GM15510 (cell line): Measurements from ENCODE around the gene EMILIN3.

ENCODE experiments used
- POLR2A ChIP-seq: IDR thresholded peaks from 3 replicates; pipeline ENCODE4 v1.6.1; 2011; ENCODE audit warnings: borderline replicate concordance; ENCODE audit not compliant: insufficient read length; ENCODE audit errors: extremely low read depth

EMILIN3 gene

DNA sequence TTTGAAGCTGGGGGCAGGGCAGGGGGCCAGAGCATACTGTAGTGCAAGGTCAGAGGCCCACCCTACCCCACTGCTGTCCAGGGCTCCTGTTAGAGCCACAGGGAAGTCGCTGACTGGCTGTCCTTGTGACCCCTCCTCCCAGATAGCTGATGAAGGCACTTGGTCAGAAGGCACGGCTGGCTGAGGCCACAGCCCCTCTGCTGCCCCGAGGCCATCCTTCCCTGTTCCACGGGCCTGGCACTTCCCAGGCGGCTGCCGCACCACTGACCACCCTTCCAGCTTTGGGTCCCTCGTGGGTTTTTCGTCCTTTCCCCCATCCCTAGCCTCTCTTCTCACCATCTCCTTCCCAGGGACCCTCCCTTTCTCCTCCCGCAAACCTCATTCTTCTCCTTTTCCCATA, 9.2 kb upstream of the EMILIN3 start:
- TF ChIP-seq POLR2A = no peak

GRCh38 chr20:41373931-41374920, 7.6 kb upstream of the EMILIN3 start:
- TF ChIP-seq POLR2A = no peak

DNA sequence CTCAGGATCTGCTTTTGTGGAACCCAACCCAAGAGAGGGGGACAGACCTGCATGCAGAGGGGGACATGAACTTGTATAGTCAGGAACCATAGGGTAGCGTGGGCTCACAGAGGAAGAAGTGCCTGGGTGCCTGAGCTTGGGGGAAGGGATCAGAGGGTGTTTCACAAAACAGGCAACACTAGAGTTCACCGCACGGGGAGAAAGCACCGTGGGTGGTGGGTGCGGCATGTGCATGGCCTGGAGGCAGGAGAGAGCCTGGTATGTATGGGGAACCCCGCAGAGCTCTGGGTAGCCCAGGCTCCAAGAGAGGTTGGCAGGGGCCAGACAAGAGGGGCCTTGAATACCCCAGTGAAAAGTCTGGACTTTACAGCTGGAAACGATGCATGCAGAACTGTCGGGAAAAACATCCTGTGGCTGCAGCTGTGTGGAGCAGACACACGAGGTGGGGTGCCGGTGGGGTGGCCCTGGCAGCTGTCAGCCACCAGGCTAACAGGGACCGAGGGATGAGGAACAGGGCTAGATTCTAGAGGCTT, 6.7 kb upstream of the EMILIN3 start:
- TF ChIP-seq POLR2A = no peak

- no peak for TF ChIP-seq POLR2A
Measured at GRCh38 chr20:41371371-41371770, 4.8 kb upstream of the EMILIN3 start.

- TF ChIP-seq POLR2A = no peak
Measured at GRCh38 chr20:41370176-41370575, 3.6 kb upstream of the EMILIN3 start.

DNA sequence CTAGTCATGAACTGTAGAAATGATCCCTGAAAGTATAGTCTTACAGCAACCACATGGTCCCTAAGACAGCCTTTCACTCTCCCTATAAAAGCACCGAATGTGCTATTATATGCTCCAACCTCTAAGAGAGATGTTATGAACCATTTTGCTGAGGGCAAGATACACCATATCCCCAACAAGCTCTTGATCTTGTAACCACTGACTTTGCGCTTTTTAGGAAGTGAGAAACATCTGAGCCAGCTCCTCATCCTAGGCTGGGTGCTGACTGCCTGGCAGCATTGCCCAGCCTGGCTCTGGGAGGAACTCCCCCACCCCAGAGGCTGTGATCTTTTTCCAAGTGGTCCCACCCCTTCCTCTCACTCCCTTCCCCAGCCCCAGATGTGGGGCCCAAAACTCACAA, 3.1 kb upstream of the EMILIN3 start:
- no peak for TF ChIP-seq POLR2A

DNA sequence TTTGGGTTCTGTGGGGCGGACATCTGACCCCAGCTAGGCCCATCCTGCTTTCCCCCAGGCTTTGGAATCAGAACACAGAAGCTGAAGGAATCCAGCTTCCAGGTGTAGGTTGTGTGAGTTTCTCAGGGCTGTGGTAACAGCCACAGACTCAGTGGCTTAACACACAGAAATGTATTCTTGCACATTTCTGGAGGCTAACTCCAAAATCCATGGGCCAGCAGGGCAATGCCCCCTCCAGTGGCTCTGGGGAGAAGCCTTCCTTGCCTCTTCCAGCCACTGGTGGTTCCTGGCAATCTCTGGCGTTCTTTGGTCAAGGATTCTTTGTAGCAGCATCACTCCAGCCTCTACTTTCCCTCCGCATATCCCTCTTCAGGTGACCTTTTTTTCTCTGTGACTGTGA, 1.3 kb upstream of the EMILIN3 start:
- TF ChIP-seq POLR2A = no peak

DNA sequence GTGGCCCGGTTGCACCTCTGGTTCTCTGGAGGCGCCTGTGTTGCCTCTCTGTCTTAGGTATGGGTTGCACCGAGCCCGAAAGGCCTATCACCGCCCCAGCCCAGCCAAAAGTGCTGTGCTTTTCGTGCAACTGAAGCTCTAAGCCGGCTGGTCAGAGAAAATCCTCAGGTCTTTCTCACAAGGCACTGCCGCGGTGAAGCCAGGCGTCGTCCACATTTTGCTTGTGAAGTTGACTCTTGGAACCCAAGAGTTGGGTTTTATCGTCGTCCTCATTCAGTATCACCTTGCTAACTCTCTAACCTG, 726 bp upstream of the EMILIN3 start:
- no peak for TF ChIP-seq POLR2A

- no peak for TF ChIP-seq POLR2A
Measured at GRCh38 chr20:41365777-41366545, 657 bp downstream of the EMILIN3 start.

- TF ChIP-seq POLR2A = no peak
Measured at GRCh38 chr20:41364967-41365765, 1.5 kb downstream of the EMILIN3 start.

DNA sequence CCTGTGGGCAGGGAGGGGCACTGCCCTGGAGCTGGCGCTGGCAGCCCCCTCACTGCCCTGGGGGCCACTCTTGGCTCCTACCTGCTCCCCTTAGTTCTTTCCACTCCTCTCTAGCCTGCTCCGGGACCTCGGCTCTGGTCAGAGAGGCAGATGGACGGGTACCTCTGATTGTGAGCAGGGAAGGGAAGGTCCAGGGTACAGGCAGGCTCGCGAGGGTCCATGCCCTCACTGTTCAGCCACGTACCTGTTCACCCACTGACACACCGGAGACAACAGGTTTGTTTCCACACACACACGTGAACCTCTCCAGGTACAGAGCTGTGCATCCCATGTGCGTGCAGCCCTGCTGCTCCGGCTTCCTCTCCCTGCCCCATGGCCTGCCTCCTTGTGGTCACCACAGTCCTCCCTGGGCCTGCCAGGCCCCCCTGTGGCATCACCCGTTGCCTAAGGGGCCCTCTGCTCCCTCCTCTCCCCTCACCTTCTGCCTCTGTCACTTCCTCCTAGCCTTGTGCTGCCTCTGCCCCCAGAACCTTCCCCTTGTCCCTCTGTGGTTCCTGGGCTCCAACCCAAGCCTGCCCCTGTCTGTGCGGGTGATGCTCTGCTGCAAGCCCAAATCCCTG, 2.3 kb downstream of the EMILIN3 start:
- no peak for TF ChIP-seq POLR2A

- no peak for TF ChIP-seq POLR2A
Measured at GRCh38 chr20:41363601-41364000, 3.0 kb downstream of the EMILIN3 start.

- TF ChIP-seq POLR2A = no peak
Measured at GRCh38 chr20:41362748-41363140, 3.9 kb downstream of the EMILIN3 start.
